ENCODE results near the gene TUBB8. TPM values are rescaled to one million over a fixed set of nuclear protein-coding genes. Genes with fewer than 3 reads are reported as not detected.
A peak's percentile ranks its signal among the peaks of the same experiment; 100 is the strongest.
"Not testable (repeated sequence)": the region's sequence is repeated elsewhere in the genome, so short reads cannot be mapped to it uniquely, and the experiment has no call there.

Gene TUBB8
- total and polyA plus RNA-seq, 2 of the 4 experiments (the other 2 are of a cell fraction): 0.07 TPM; not detected in 1

DNA sequence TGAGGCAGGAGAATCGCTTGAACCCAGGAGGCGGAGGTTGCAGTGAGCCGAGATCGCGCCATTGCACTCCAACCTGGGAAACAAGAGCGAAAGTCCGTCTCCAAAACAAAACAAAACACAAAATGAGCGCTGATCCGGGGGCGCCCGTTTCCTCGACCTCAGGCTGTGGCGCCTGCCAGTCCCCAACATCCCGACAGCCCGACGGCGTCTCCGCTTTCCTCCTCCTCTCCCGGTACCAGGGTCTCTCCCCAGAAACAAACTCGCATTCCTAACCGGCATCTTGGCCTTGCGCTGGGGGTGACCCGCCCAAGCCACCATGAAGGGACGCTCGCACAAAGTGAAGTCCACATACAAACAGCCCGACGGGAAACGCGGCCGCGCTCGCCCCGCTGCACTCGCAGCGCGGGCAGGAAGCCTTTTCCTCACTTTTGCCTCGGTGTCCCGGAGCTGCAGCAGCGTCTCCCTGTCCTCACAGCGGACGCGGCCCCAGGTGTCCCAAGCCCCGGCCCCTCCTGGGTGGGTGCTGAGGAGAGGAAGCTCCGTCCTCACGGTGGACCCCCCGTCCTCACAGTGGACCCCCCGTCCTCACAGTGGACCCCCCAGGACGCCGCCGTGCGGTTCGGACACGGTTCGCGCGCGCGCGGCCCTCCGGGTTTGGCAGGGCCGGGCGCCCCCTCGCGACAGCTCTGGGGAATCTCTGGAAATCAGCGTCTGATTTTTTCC lies 24.6 kb upstream of the TUBB8 start:
- peak overlapping the region; percentile 15; the same call in 1 of the 2 replicates for H3K9ac ChIP-seq (ENCODE audit: low read depth, low read length)
- H3K4me1 ChIP-seq (ENCODE audit: control insufficient read depth, insufficient read depth, low read length); in situ Hi-C loops (cut with MboI; ENCODE audit: low sequenced_read_pairs); H4K5ac ChIP-seq (ENCODE audit: low read depth, low read length); H3K9me1 ChIP-seq (ENCODE audit: insufficient read depth, low read length); H2AK5ac ChIP-seq (ENCODE audit: low read depth, low read length); BruUV-seq (replicated peaks); H3K14ac ChIP-seq (replicated peaks; ENCODE audit: low read depth, low read length); H3K18ac ChIP-seq (ENCODE audit: low read depth, low read length); H3K9me3 ChIP-seq (ENCODE audit: control insufficient read depth, insufficient read depth, low read length); H3K23ac ChIP-seq (ENCODE audit: low read depth, low read length); H3K27me3 ChIP-seq (ENCODE audit: control insufficient read depth, insufficient read depth, low read length); H4K91ac ChIP-seq (ENCODE audit: insufficient read depth, low read depth, low read length); H3K4ac ChIP-seq (ENCODE audit: low read depth, low read length); H2BK20ac ChIP-seq (ENCODE audit: low read depth, low read length); H3K56ac ChIP-seq (ENCODE audit: extremely low read depth, insufficient read depth, low read length); dilution Hi-C loops (cut with HindIII; ENCODE audit: low sequenced_read_pairs, unreplicated experiment); H2BK15ac ChIP-seq (ENCODE audit: low read depth, low read length); H4K8ac ChIP-seq (ENCODE audit: low read depth in 2 of 2, low read length in 2 of 2); H2BK5ac ChIP-seq (ENCODE audit: low read depth, low read length, poor library complexity, severe bottlenecking); intact Hi-C loops (cut with micrococcal nuclease); H2AK9ac ChIP-seq (replicated peaks; ENCODE audit: low read depth, low read length, poor library complexity); H3K79me1 ChIP-seq (ENCODE audit: low read depth in 1 of 2, low read length in 2 of 2); H3K36me3 ChIP-seq (ENCODE audit: control insufficient read depth, insufficient read depth, low read length); POLR2A ChIA-PET (ENCODE audit: unreplicated experiment); H3K27ac ChIP-seq (ENCODE audit: insufficient read depth, low read length); H2BK120ac ChIP-seq (ENCODE audit: low read depth, low read length); H4K20me1 ChIP-seq (ENCODE audit: insufficient read depth, low read length); CTCF ChIA-PET: not testable (repeated sequence)
- TF ChIP-seq CTCF (conservative IDR thresholded peaks at IDR 0.05; ENCODE audit: low read depth, low read length) (peak; percentile 67), RAD21 (IDR thresholded peaks at IDR 0.05; ENCODE audit: low read length) (peak; percentile 31), SMC3 (IDR thresholded peaks at IDR 0.05; ENCODE audit: low read depth, low read length) (0 out of 2 replicates have a peak, but pooled peaks have one; percentile 11)
- H3K4me2 ChIP-seq (ENCODE audit: low read depth, low read length): peak overlapping the region; percentile 92
- H3K4me3 ChIP-seq (ENCODE audit: insufficient read depth, low read depth, low read length): peak overlapping the region; percentile 78
- DNase-seq (peak; percentile 38), ATAC-seq (ENCODE audit: low read depth) (peak; percentile 78)
- H2AFZ ChIP-seq (replicated peaks; ENCODE audit: low read length, poor library complexity): peak overlapping the region; percentile 85
- 0% methylated on average over 19 of the region's 65 CpGs; no CpG with 5 or more reads in 1 of the 2 experiments for WGBS, 2 experiments (ENCODE audit: extremely low coverage in 2 of 2, insufficient read length in 1 of 2)

GRCh38 chr10:68156-68555 lies 19.1 kb upstream of the TUBB8 start:
- no CpG with 5 or more reads among the region's 5 CpGs for WGBS, 2 experiments (ENCODE audit: extremely low coverage in 2 of 2, insufficient read length in 1 of 2)
- H3K4me2 ChIP-seq (ENCODE audit: low read depth, low read length); H4K91ac ChIP-seq (ENCODE audit: insufficient read depth, low read depth, low read length); H3K27ac ChIP-seq (ENCODE audit: insufficient read depth, low read length); H2AFZ ChIP-seq (replicated peaks; ENCODE audit: low read length, poor library complexity); CTCF ChIA-PET; H4K5ac ChIP-seq (ENCODE audit: low read depth, low read length); H3K4me3 ChIP-seq (ENCODE audit: insufficient read depth, low read depth, low read length); H3K56ac ChIP-seq (ENCODE audit: extremely low read depth, insufficient read depth, low read length); H3K4ac ChIP-seq (ENCODE audit: low read depth, low read length); POLR2A ChIA-PET (ENCODE audit: unreplicated experiment); H3K4me1 ChIP-seq (ENCODE audit: control insufficient read depth, insufficient read depth, low read length); H3K18ac ChIP-seq (ENCODE audit: low read depth, low read length); H3K23ac ChIP-seq (ENCODE audit: low read depth, low read length); H3K14ac ChIP-seq (replicated peaks; ENCODE audit: low read depth, low read length); H2BK15ac ChIP-seq (ENCODE audit: low read depth, low read length); in situ Hi-C loops (cut with MboI; ENCODE audit: low sequenced_read_pairs); H4K8ac ChIP-seq (ENCODE audit: low read depth in 2 of 2, low read length in 2 of 2); H3K9me3 ChIP-seq (ENCODE audit: control insufficient read depth, insufficient read depth, low read length); H2BK120ac ChIP-seq (ENCODE audit: low read depth, low read length); H3K9ac ChIP-seq (ENCODE audit: low read depth, low read length); intact Hi-C loops (cut with micrococcal nuclease); H3K36me3 ChIP-seq (ENCODE audit: control insufficient read depth, insufficient read depth, low read length); H2AK9ac ChIP-seq (replicated peaks; ENCODE audit: low read depth, low read length, poor library complexity); H4K20me1 ChIP-seq (ENCODE audit: insufficient read depth, low read length); ATAC-seq (ENCODE audit: low read depth); dilution Hi-C loops (cut with HindIII; ENCODE audit: low sequenced_read_pairs, unreplicated experiment); H3K9me1 ChIP-seq (ENCODE audit: insufficient read depth, low read length); H2AK5ac ChIP-seq (ENCODE audit: low read depth, low read length); DNase-seq; H2BK20ac ChIP-seq (ENCODE audit: low read depth, low read length); H3K27me3 ChIP-seq (ENCODE audit: control insufficient read depth, insufficient read depth, low read length); BruUV-seq (replicated peaks); H3K79me1 ChIP-seq (ENCODE audit: low read depth in 1 of 2, low read length in 2 of 2); H2BK5ac ChIP-seq (ENCODE audit: low read depth, low read length, poor library complexity, severe bottlenecking): not testable (repeated sequence)
